Measurements from ENCODE around the gene SGPP2. TPM values are rescaled to one million over a fixed set of nuclear protein-coding genes. Genes with fewer than 3 reads are reported as not detected.

Gene SGPP2
- total RNA-seq, 2 experiments from 2014 or later = 2.8 to 3.0 TPM

DNA sequence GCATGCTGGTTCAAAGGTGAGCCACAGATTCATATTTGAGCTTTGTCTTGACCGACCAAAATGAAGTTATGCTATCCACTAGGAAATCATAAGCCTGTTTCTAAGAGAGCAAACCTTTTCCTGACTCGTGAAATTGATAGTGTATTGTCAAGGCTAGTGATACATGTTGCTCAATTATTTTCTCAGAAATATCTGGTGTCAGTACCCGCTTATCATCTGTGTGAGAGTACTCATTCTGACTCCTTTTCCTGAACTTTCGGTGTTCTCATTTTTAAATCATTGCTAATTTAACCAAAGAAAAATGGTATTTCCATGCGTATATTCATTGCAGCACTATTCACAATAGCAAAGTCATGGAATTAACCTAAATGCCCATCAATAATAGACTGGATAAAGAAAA, 56.2 kb downstream of the SGPP2 start:
- no peaks in the 10 kb centered on the region for H3K4me1 Mint-ChIP-seq (ENCODE audit: low read depth)
- DNase-seq (no peak), ATAC-seq (no peak)
- TF ChIP-seq, protein P1, sequence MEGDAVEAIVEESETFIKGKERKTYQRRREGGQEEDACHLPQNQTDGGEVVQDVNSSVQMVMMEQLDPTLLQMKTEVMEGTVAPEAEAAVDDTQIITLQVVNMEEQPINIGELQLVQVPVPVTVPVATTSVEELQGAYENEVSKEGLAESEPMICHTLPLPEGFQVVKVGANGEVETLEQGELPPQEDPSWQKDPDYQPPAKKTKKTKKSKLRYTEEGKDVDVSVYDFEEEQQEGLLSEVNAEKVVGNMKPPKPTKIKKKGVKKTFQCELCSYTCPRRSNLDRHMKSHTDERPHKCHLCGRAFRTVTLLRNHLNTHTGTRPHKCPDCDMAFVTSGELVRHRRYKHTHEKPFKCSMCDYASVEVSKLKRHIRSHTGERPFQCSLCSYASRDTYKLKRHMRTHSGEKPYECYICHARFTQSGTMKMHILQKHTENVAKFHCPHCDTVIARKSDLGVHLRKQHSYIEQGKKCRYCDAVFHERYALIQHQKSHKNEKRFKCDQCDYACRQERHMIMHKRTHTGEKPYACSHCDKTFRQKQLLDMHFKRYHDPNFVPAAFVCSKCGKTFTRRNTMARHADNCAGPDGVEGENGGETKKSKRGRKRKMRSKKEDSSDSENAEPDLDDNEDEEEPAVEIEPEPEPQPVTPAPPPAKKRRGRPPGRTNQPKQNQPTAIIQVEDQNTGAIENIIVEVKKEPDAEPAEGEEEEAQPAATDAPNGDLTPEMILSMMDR (IDR thresholded peaks at IDR 0.05) = no peak
- H3K36me3 Mint-ChIP-seq (ENCODE audit: low read depth) = no peaks in the 10 kb centered on the region
- POLR2A ChIA-PET = no interaction called here
- no peak overlapping the region for H3K4me3 Mint-ChIP-seq
- H3K27me3 Mint-ChIP-seq = peaks cover 6% of the 10 kb centered on the region
- H3K9me3 Mint-ChIP-seq = no peaks in the 10 kb centered on the region
- H3K27ac Mint-ChIP-seq = no peak overlapping the region
- intact Hi-C loops (cut with micrococcal nuclease) = no loop called here
- CTCF ChIA-PET = no interaction called here

DNA sequence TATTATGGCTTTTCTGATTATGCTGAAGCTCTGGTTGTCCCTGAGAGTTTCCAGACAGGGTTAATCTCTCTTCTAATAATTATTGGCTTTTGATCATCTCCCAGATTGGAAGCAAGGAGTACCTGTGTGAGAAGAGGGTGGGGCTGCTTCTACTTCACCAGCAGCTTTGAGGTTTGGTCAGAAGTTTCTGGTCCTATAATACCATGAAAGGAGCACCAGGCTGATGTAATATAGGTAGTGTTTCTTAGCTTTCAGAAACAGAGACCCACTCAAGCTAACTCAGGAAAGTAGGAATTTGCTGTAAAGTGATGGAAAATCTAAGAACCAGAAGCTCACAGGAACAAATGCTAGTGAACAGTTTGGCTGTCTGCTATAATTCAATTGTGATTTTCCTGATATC, 57.6 kb downstream of the SGPP2 start:
- TF ChIP-seq, protein P1 (IDR thresholded peaks at IDR 0.05) = no peak
- ChIA-PET CTCF (interaction anchor here (0.9 to 1.9 kb wide), 2 partner anchors 164 to 424 kb away, joined by 3 to 6 read pairs; no protein-coding TSS in a partner anchor), POLR2A (no interaction called here)
- intact Hi-C loops (cut with micrococcal nuclease) = no loop called here
- no peaks in the 10 kb centered on the region for H3K4me1 Mint-ChIP-seq (ENCODE audit: low read depth)
- no peaks in the 10 kb centered on the region for H3K36me3 Mint-ChIP-seq (ENCODE audit: low read depth)
- ATAC-seq (no peak), DNase-seq (no peak)
- peaks cover 6% of the 10 kb centered on the region for H3K27me3 Mint-ChIP-seq
- no peak overlapping the region for H3K4me3 Mint-ChIP-seq
- no peaks in the 10 kb centered on the region for H3K9me3 Mint-ChIP-seq
- H3K27ac Mint-ChIP-seq = no peak overlapping the region

DNA sequence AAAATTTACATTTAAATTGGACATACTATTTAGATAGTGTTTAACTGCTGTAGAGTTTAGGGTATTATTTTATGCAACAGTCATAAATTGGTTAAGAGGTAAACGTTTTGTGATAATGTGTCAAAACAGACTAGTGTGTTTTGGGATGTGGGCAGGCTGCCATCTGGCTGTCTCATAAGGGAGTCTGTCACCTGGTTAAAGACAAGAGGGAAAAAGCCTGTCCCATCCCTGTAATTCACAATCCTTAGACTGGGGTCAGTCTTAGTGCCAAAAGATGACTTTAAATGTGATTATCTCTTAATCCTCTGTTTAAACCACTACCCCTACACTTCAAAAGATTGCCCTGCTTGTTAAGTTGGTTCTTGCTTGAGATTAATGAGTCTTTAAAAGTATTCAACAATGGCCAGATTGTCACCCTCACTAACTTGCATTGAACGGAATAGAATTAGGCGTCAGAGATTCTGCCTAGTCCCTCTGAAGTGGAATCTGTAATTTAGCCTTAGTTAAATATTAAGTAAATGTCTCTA, 59.2 kb downstream of the SGPP2 start:
- TF ChIP-seq, protein P1 (IDR thresholded peaks at IDR 0.05) = no peak
- Mint-ChIP-seq H3K9me3 (no peaks in the 10 kb centered on the region), H3K36me3 (ENCODE audit: low read depth) (no peaks in the 10 kb centered on the region), H3K27me3 (peaks cover 6% of the 10 kb centered on the region), H3K27ac (no peak overlapping the region), H3K4me3 (no peak overlapping the region), H3K4me1 (ENCODE audit: low read depth) (no peaks in the 10 kb centered on the region)
- intact Hi-C loops (cut with micrococcal nuclease) = no loop called here
- DNase-seq = peak; percentile 7
- ATAC-seq = no peak
- ChIA-PET CTCF (interaction anchor here (0.7 to 1.9 kb wide), 3 partner anchors 166 to 840 kb away, joined by 3 to 6 read pairs (median 3); no protein-coding TSS in a partner anchor), POLR2A (no interaction called here)

DNA sequence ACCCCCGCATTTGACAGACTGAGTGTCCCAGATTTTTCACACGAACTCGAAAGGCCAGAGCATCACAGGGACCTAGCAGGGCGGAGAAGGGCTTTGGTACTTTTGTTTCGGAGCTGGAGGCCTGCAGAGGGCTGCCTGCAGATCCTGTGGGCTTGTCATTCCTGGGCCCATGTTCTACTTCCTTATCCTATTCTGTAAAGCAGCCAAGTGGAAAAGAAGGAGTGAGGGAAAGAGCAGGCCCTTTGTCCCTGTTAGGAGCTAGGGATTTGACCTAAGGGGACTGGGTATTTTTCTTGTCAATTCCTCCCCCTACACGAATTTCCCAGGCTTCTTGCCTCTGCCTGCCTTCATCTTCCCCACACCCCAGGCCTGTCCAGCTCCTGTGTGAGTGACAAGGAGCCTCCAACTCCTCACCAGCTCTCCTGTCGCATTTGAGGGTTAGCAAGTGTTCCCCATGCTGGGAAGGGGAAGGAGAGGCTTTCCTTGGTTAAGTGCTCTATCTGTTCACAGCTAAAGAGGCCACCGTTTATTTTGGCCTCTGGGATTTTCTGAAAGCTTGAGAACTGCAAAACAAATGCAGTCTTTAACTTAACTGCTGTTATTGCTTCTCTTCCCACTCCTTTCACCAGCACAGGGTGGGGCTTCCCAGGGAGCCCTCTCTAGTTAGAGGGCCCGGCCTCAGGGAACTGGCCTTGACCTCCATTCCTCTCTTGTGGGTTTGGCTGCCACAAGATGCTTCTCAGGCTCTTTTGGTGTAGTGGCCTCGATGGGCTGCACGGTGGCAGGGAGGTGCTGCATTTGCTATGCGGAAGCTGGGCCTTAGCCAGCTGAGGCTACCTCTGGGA, 61.2 kb downstream of the SGPP2 start:
- TF ChIP-seq, protein P1 (IDR thresholded peaks at IDR 0.05) = no peak
- Mint-ChIP-seq H3K27me3 (peaks cover 6% of the 10 kb centered on the region), H3K27ac (no peak overlapping the region), H3K36me3 (ENCODE audit: low read depth) (no peaks in the 10 kb centered on the region), H3K4me1 (ENCODE audit: low read depth) (no peaks in the 10 kb centered on the region), H3K4me3 (no peak overlapping the region), H3K9me3 (no peaks in the 10 kb centered on the region)
- DNase-seq (no peak), ATAC-seq (no peak)
- intact Hi-C loops (cut with micrococcal nuclease) = no loop called here
- ChIA-PET CTCF (interaction anchor here (1.3 kb wide), 1 partner anchor 461 kb away, joined by 3 read pairs; no protein-coding TSS in a partner anchor), POLR2A (interaction anchor here (0.5 kb wide), 1 partner anchor 489 kb away, joined by 4 read pairs; no protein-coding TSS in a partner anchor)

DNA sequence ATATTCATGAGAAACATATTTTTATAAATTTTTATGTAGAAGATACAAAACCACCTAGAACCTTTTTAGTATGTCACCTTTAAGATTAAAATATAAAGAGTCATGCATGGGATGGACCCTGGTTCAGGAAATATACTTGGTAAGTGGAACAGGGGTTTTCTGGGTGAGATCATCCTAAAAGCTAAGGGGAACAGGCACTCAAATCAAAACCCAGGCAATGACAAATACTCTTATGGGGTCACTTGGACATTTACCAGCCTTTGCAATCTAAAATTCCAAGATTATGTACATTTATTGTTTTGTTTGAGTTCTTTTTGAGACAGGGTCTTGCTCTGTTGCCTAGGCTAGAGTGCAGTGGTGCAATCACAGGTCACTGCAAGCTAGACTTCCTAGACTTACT, 65.8 kb downstream of the SGPP2 start:
- no peak for ATAC-seq
- intact Hi-C loops (cut with micrococcal nuclease) = no loop called here
- Mint-ChIP-seq H3K9me3 (no peaks in the 10 kb centered on the region), H3K36me3 (ENCODE audit: low read depth) (no peaks in the 10 kb centered on the region), H3K27me3 (peaks cover under 1% of the 10 kb centered on the region), H3K4me1 (ENCODE audit: low read depth) (no peaks in the 10 kb centered on the region), H3K27ac (no peak overlapping the region), H3K4me3 (no peak overlapping the region)
- no peak for DNase-seq
- ChIA-PET POLR2A (no interaction called here), CTCF (no interaction called here)
- TF ChIP-seq, protein P1 (IDR thresholded peaks at IDR 0.05) = no peak
